HCT116 (cell line): Measurements from ENCODE around the gene YIPF3.

Experiments used
- ATF3 ChIP-seq: IDR thresholded peaks from 2 replicates; pipeline ENCODE4 v1.6.1; 2012
- CEBPB ChIP-seq: IDR thresholded peaks from 2 replicates; pipeline ENCODE4 v1.6.1; 2012; ENCODE audit warnings: low read depth
- CTCF ChIP-seq, 3 experiments: fragments of 200-600 bp in 1 of 3; sonication (generic) in 1 of 3; IDR thresholded peaks in 2 of 3; conservative IDR thresholded peaks in 1 of 3; 2 replicates each; pipeline ENCODE4 v1.5.1; 2012 to 2017; ENCODE audit warnings: low read depth in 2 of 3, low read length in 2 of 3, antibody characterized with exemption in 1 of 3, borderline replicate concordance in 1 of 3, control low read depth in 1 of 3, mild to moderate bottlenecking in 1 of 3, mixed read lengths in 1 of 3, mixed run types in 1 of 3, moderate library complexity in 1 of 3; ENCODE audit not compliant: insufficient read depth in 1 of 3
- EGR1 ChIP-seq: IDR thresholded peaks from 2 replicates; pipeline ENCODE4 v1.6.1; 2012; ENCODE audit warnings: low read depth
- EZH2 ChIP-seq: fragments of 200-600 bp; sonication (generic); IDR thresholded peaks from 2 replicates; pipeline ENCODE4 v1.6.1; 2017; ENCODE audit warnings: antibody characterized with exemption, mixed run types
- EZH2phosphoT487 ChIP-seq: fragments of 200-600 bp; IDR thresholded peaks from 2 replicates; pipeline ENCODE4 v1.6.1; 2018; ENCODE audit warnings: antibody characterized with exemption, borderline replicate concordance
- MAX ChIP-seq: IDR thresholded peaks from 2 replicates; pipeline ENCODE4 v1.6.1; 2012
- POLR2A ChIP-seq: IDR thresholded peaks from 2 replicates; pipeline ENCODE4 v1.7.0; 2011; ENCODE audit warnings: borderline replicate concordance; ENCODE audit not compliant: insufficient read depth, insufficient read length; ENCODE audit errors: extremely low read depth
- POLR2AphosphoS5 ChIP-seq: IDR thresholded peaks from 2 replicates; pipeline ENCODE4 v1.6.1; 2011; ENCODE audit warnings: mild to moderate bottlenecking, low read depth, low read length, moderate library complexity
- YY1 ChIP-seq: IDR thresholded peaks from 2 replicates; pipeline ENCODE4 v1.6.1; 2011; ENCODE audit warnings: low read length, low read depth, moderate library complexity, mild to moderate bottlenecking; ENCODE audit not compliant: insufficient replicate concordance; ENCODE audit errors: extremely low read depth
- ZFX ChIP-seq: fragments of 450-650 bp; IDR thresholded peaks from 2 replicates; pipeline ENCODE4 v1.6.1; 2017

- TF ChIP-seq CTCF (IDR thresholded peaks at IDR 0.05 in 2 of 3, conservative IDR thresholded peaks at IDR 0.05 in 1 of 3; ENCODE audit: borderline replicate concordance in 1 of 3, insufficient read depth in 1 of 3, low read depth in 2 of 3, low read length in 2 of 3) (no peak), POLR2AphosphoS5 (no peak), POLR2A (no peak), CEBPB (no peak), EZH2 (no peak), EGR1 (no peak), YY1 (no peak), MAX (no peak), ATF3 (no peak), ZFX (no peak), EZH2phosphoT487 (no peak)
Measured at GRCh38 chr6:43540507-43540906, 23.8 kb upstream of the YIPF3 start.
